H9 (cell line): ENCODE measurements around the gene SHISA8. TPM values are rescaled to one million over a fixed set of nuclear protein-coding genes. Genes with fewer than 3 reads are reported as not detected.

Experiments
- DNase-seq: peaks from one replicate; pipeline ENCODE4 v3.0.0-alpha.2; 2017
- H2AFZ ChIP-seq: one replicate; pipeline ENCODE4 v1.6.1; 2013; ENCODE audit warnings: mild to moderate bottlenecking, low read length, control low read depth, moderate library complexity
- H2AK5ac ChIP-seq: 2 replicates; pipeline ENCODE4 v1.6.1; 2013; ENCODE audit warnings: low read length, control low read depth, mixed read lengths; ENCODE audit not compliant: insufficient read length
- H2BK120ac ChIP-seq: one replicate; pipeline ENCODE4 v1.6.1; 2013; ENCODE audit warnings: low read depth, mild to moderate bottlenecking, low read length, control low read depth, inconsistent platforms; ENCODE audit not compliant: poor library complexity, severe bottlenecking
- H2BK12ac ChIP-seq: 2 replicates; pipeline ENCODE4 v1.6.1; 2013; ENCODE audit warnings: low read length, control low read depth, mixed read lengths, low read depth; ENCODE audit not compliant: insufficient read length
- H2BK15ac ChIP-seq: 2 replicates; pipeline ENCODE4 v1.6.1; 2013; ENCODE audit warnings: low read depth, low read length, control low read depth
- H2BK20ac ChIP-seq: one replicate; pipeline ENCODE4 v1.6.1; 2013; ENCODE audit warnings: low read depth, mild to moderate bottlenecking, low read length, control low read depth, inconsistent platforms; ENCODE audit not compliant: poor library complexity, severe bottlenecking
- H2BK5ac ChIP-seq: 2 replicates; pipeline ENCODE4 v1.6.1; 2013; ENCODE audit warnings: low read length, control low read depth, mixed read lengths; ENCODE audit not compliant: insufficient read length
- H3K14ac ChIP-seq: 2 replicates; pipeline ENCODE4 v1.6.1; 2013; ENCODE audit warnings: low read length, control low read depth; ENCODE audit not compliant: insufficient read depth
- H3K18ac ChIP-seq: 2 replicates; pipeline ENCODE4 v1.6.1; 2013; ENCODE audit warnings: low read depth, mild to moderate bottlenecking, mixed read lengths, low read length, control low read depth; ENCODE audit not compliant: insufficient read length
- H3K23ac ChIP-seq: 2 replicates; pipeline ENCODE4 v1.6.1; 2013; ENCODE audit warnings: low read length, control low read depth, mixed read lengths, low read depth; ENCODE audit not compliant: insufficient read length
- H3K23me2 ChIP-seq: 2 replicates; pipeline ENCODE4 v1.6.1; 2013; ENCODE audit warnings: low read depth, mild to moderate bottlenecking, mixed read lengths, low read length, control low read depth; ENCODE audit not compliant: insufficient read length, poor library complexity, severe bottlenecking
- H3K27ac ChIP-seq: 2 replicates; pipeline ENCODE4 v1.5.1; 2013; ENCODE audit warnings: low read length, control low read depth, mixed read lengths, low read depth; ENCODE audit not compliant: insufficient read length
- H3K27me3 ChIP-seq: 2 replicates; pipeline ENCODE4 v1.6.1; 2013; ENCODE audit warnings: low read length, control low read depth, inconsistent platforms; ENCODE audit not compliant: insufficient read depth
- H3K4ac ChIP-seq: 2 replicates; pipeline ENCODE4 v1.6.1; 2013; ENCODE audit warnings: low read depth, mild to moderate bottlenecking, control low read depth, inconsistent platforms, low read length, moderate library complexity
- H3K4me1 ChIP-seq: 2 replicates; pipeline ENCODE4 v1.6.1; 2013; ENCODE audit warnings: low read length, control low read depth, inconsistent platforms; ENCODE audit not compliant: insufficient read depth
- H3K4me2 ChIP-seq: 2 replicates; pipeline ENCODE4 v1.6.1; 2013; ENCODE audit warnings: low read length, control low read depth, mixed read lengths; ENCODE audit not compliant: insufficient read length, insufficient read depth
- H3K56ac ChIP-seq: 2 replicates; pipeline ENCODE4 v1.6.1; 2013; ENCODE audit warnings: low read depth, mild to moderate bottlenecking, mixed read lengths, low read length, control low read depth; ENCODE audit not compliant: insufficient read length
- H3K79me1 ChIP-seq: 2 replicates; pipeline ENCODE4 v1.6.1; 2013; ENCODE audit warnings: low read depth, mild to moderate bottlenecking, moderate library complexity, low read length, control low read depth, inconsistent platforms; ENCODE audit not compliant: insufficient read depth, poor library complexity, severe bottlenecking
- H3K79me2 ChIP-seq: 2 replicates; pipeline ENCODE4 v1.6.1; 2013; ENCODE audit warnings: low read length, control low read depth, inconsistent platforms; ENCODE audit not compliant: insufficient read depth
- H3K9ac ChIP-seq: 2 replicates; pipeline ENCODE4 v1.6.1; 2013; ENCODE audit warnings: low read length, control low read depth, mixed read lengths; ENCODE audit not compliant: insufficient read length; ENCODE audit errors: extremely low read depth
- H3K9me3 ChIP-seq: one replicate; pipeline ENCODE4 v1.6.1; 2013; ENCODE audit warnings: low read depth, low read length, inconsistent platforms; ENCODE audit not compliant: control insufficient read depth
- H3T11ph ChIP-seq: one replicate; pipeline ENCODE4 v1.6.1; 2013; ENCODE audit warnings: mild to moderate bottlenecking, low read length, control low read depth, inconsistent platforms
- H4K20me1 ChIP-seq: one replicate; pipeline ENCODE4 v1.6.1; 2013; ENCODE audit not compliant: control insufficient read depth, insufficient read length, insufficient read depth
- H4K5ac ChIP-seq: 2 replicates; pipeline ENCODE4 v1.6.1; 2013; ENCODE audit warnings: low read depth, mild to moderate bottlenecking, mixed read lengths, low read length, control low read depth; ENCODE audit not compliant: insufficient read length
- H4K8ac ChIP-seq: replicated peaks from 2 replicates; pipeline ENCODE4 v1.6.1; 2013; ENCODE audit warnings: low read length, control low read depth, mixed read lengths, low read depth; ENCODE audit not compliant: insufficient read length
- H4K91ac ChIP-seq: 2 replicates; pipeline ENCODE4 v1.6.1; 2013; ENCODE audit warnings: low read depth, mild to moderate bottlenecking, moderate library complexity, mixed read lengths, low read length, control low read depth; ENCODE audit not compliant: insufficient read length
- H3K27ac Mint-ChIP-seq, 3 experiments: 2 replicates in 2 of 3; 3 replicates in 1 of 3; pipeline ENCODE4 v1.8.0; 2020 to 2021; ENCODE audit warnings: mixed read lengths in 3 of 3, mild to moderate bottlenecking in 1 of 3, moderate library complexity in 1 of 3
- H3K27me3 Mint-ChIP-seq: 2 replicates; pipeline ENCODE4 v1.8.0; 2021; ENCODE audit warnings: low read depth, mild to moderate bottlenecking, moderate library complexity, mixed read lengths
- H3K36me3 Mint-ChIP-seq, 3 experiments: 2 replicates in 2 of 3; 3 replicates in 1 of 3; pipeline ENCODE4 v1.8.0; 2020 to 2021; ENCODE audit warnings: low read depth in 3 of 3, mixed read lengths in 3 of 3; ENCODE audit not compliant: insufficient read depth in 1 of 3
- H3K4me1 Mint-ChIP-seq, 2 experiments: 2 replicates each; pipeline ENCODE4 v1.8.0; 2020; ENCODE audit warnings: mixed read lengths in 2 of 2
- H3K4me3 Mint-ChIP-seq, 2 experiments: 2 replicates in 1 of 2; 3 replicates in 1 of 2; pipeline ENCODE4 v1.8.0; 2020 to 2021; ENCODE audit warnings: mild to moderate bottlenecking in 2 of 2, mixed read lengths in 2 of 2, moderate library complexity in 1 of 2
- H3K9me3 Mint-ChIP-seq, 2 experiments: 2 replicates in 1 of 2; 3 replicates in 1 of 2; pipeline ENCODE4 v1.8.0; 2020; ENCODE audit warnings: mild to moderate bottlenecking in 2 of 2, mixed read lengths in 2 of 2, moderate library complexity in 1 of 2
- CTCF ChIP-seq: fragments of 200-600 bp; sonication (generic); conservative IDR thresholded peaks from 3 replicates; pipeline ENCODE4 v1.8.0; 2021; ENCODE audit warnings: antibody characterized with exemption, mild to moderate bottlenecking
- WGBS: extraction: QIAGEN DNeasy Blood & Tissue Kit; methylation state at CpG from one replicate; pipeline ENCODE4 v1.1.7; 2013; ENCODE audit warnings: missing lambda C conversion rate, low lambda C conversion rate, mixed read lengths; ENCODE audit not compliant: insufficient read length; ENCODE audit errors: extremely low coverage; 5-methylcytosine and 5-hydroxymethylcytosine counted together
- total RNA-seq: library from RNA; stranded (reverse); gene quantifications from 2 replicates; pipeline ENCODE4 v1.2.1, GENCODE V29; 2021

The SHISA8 gene
- total RNA-seq, 1 experiment from 2014 or later: 1.4 TPM

GRCh38 chr22:41934284-41935014 is 19.6 kb upstream of the SHISA8 start:
- H3K4me1 ChIP-seq: no peaks in the 10 kb centered on the region
- H3K18ac ChIP-seq: no peak overlapping the region
- no peak overlapping the region for H3K23ac ChIP-seq
- no peak overlapping the region for H2BK20ac ChIP-seq
- no peaks in the 10 kb centered on the region for H3K23me2 ChIP-seq
- H3K4ac ChIP-seq: no peak overlapping the region
- H2AK5ac ChIP-seq: no peak overlapping the region
- no peak for DNase-seq
- no peak overlapping the region for H4K8ac ChIP-seq
- H4K20me1 ChIP-seq: no peaks in the 10 kb centered on the region
- no peak overlapping the region for H4K91ac ChIP-seq
- H3K27ac ChIP-seq: no peak overlapping the region
- H3K9me3 Mint-ChIP-seq: no peaks in the 10 kb centered on the region
- no peak overlapping the region for H4K5ac ChIP-seq
- TF ChIP-seq CTCF: no peak
- H2BK12ac ChIP-seq: no peak overlapping the region
- H2AFZ ChIP-seq: no peak overlapping the region
- no peak overlapping the region for H3K27ac Mint-ChIP-seq
- H3K9me3 ChIP-seq: no peaks in the 10 kb centered on the region
- H3K9ac ChIP-seq: no peak overlapping the region
- no CpG with 5 or more reads among the region's 17 CpGs for WGBS
- no peak overlapping the region for H2BK15ac ChIP-seq
- no peak overlapping the region for H2BK5ac ChIP-seq
- H3K36me3 Mint-ChIP-seq: peaks cover 15 to 29% (median 28%) of the 10 kb centered on the region in 3 experiments; a peak in 6 of 7 replicates
- H3K4me1 Mint-ChIP-seq: peaks cover 2 to 3% of the 10 kb centered on the region in 2 experiments; a peak in 3 of 4 replicates
- H3K27me3 Mint-ChIP-seq: peaks cover 12% of the 10 kb centered on the region
- no peaks in the 10 kb centered on the region for H3K79me2 ChIP-seq
- no peaks in the 10 kb centered on the region for H3K27me3 ChIP-seq
- H3T11ph ChIP-seq: no peak overlapping the region
- no peak overlapping the region for H3K4me3 Mint-ChIP-seq
- no peak overlapping the region for H3K4me2 ChIP-seq
- no peak overlapping the region for H3K56ac ChIP-seq
- no peaks in the 10 kb centered on the region for H3K79me1 ChIP-seq
- no peak overlapping the region for H2BK120ac ChIP-seq
- H3K14ac ChIP-seq: no peak overlapping the region; the same call in 1 of the 2 replicates
